Neural cell (in vitro differentiated cells): Measurements from ENCODE around the gene UBASH3A. TPM values are rescaled to one million over a fixed set of nuclear protein-coding genes. Genes with fewer than 3 reads are reported as not detected.

Experiments used
- H2AFZ ChIP-seq: fragments of 200-600, 300-800 bp; sonication (generic), shearing (Covaris generic); 2 replicates; pipeline ENCODE4 v1.6.0; 2014; ENCODE audit warnings: low read depth, mild to moderate bottlenecking, antibody characterized with exemption, low read length, moderate library complexity
- H3F3A ChIP-seq: fragments of 200-600 bp; shearing (Covaris generic); 2 replicates; pipeline ENCODE4 v1.6.1; 2016; ENCODE audit warnings: mild to moderate bottlenecking, moderate library complexity, mixed read lengths, antibody characterized with exemption, low read length; ENCODE audit not compliant: insufficient read depth, poor library complexity, severe bottlenecking
- H3K27ac ChIP-seq: fragments of 200-600, 300-800 bp; sonication (generic), shearing (Covaris generic); 2 replicates; pipeline ENCODE4 v1.5.1; 2014; ENCODE audit warnings: mild to moderate bottlenecking, low read length, moderate library complexity
- H3K27me3 ChIP-seq: fragments of 300-800, 200-600 bp; sonication (generic), shearing (Covaris generic); 2 replicates; pipeline ENCODE4 v1.6.0; 2014; ENCODE audit warnings: mild to moderate bottlenecking, low read depth, low read length, moderate library complexity; ENCODE audit not compliant: insufficient read depth
- H3K36me3 ChIP-seq: fragments of 300-800, 200-600 bp; sonication (generic), shearing (Covaris generic); 2 replicates; pipeline ENCODE4 v1.5.1; 2014; ENCODE audit warnings: mild to moderate bottlenecking, antibody characterized with exemption, low read length, moderate library complexity; ENCODE audit not compliant: insufficient read depth
- H3K4me2 ChIP-seq: fragments of 300-800, 200-600 bp; sonication (generic), shearing (Covaris generic); 2 replicates; pipeline ENCODE4 v1.6.0; 2014; ENCODE audit warnings: mild to moderate bottlenecking, low read length
- H3K4me3 ChIP-seq: fragments of 300-800, 200-600 bp; sonication (generic), shearing (Covaris generic); 2 replicates; pipeline ENCODE4 v1.5.1; 2014; ENCODE audit warnings: mild to moderate bottlenecking, low read length, moderate library complexity
- H3K79me2 ChIP-seq: fragments of 200-600 bp; shearing (Covaris generic); replicated peaks from 2 replicates; pipeline ENCODE4 v1.6.0; 2014; ENCODE audit warnings: mild to moderate bottlenecking, low read length, moderate library complexity; ENCODE audit not compliant: insufficient read depth
- H3K9ac ChIP-seq: fragments of 300-800, 200-600 bp; sonication (generic), shearing (Covaris generic); 2 replicates; pipeline ENCODE4 v1.6.1; 2016; ENCODE audit warnings: mild to moderate bottlenecking, low read length, mixed read lengths
- H3K9me2 ChIP-seq: fragments of 200-600 bp; shearing (Covaris generic); 2 replicates; pipeline ENCODE4 v1.6.1; 2016; ENCODE audit warnings: mild to moderate bottlenecking, low read length, mixed read lengths; ENCODE audit not compliant: insufficient read depth
- H3K9me3 ChIP-seq: fragments of 200-600, 300-800 bp; sonication (generic), shearing (Covaris generic); 2 replicates; pipeline ENCODE4 v1.6.1; 2016; ENCODE audit warnings: mild to moderate bottlenecking, mixed run types, low read length, moderate library complexity, mixed read lengths
- H4K20me1 ChIP-seq: fragments of 200-600 bp; shearing (Covaris generic); 2 replicates; pipeline ENCODE4 v1.6.1; 2016; ENCODE audit warnings: mild to moderate bottlenecking, mixed run types; ENCODE audit not compliant: insufficient read depth
- CTCF ChIP-seq: fragments of 450-650 bp; IDR thresholded peaks from 2 replicates; pipeline ENCODE4 v1.5.1; 2014; ENCODE audit warnings: antibody characterized with exemption, mild to moderate bottlenecking, moderate library complexity; ENCODE audit not compliant: poor library complexity, severe bottlenecking
- EP300 ChIP-seq: fragments of 450-650 bp; conservative IDR thresholded peaks from 2 replicates; pipeline ENCODE4 v1.6.1; 2014; ENCODE audit warnings: antibody characterized with exemption, mild to moderate bottlenecking, moderate library complexity; ENCODE audit not compliant: poor library complexity, severe bottlenecking
- EZH2 ChIP-seq: fragments of 200-600, 300-800 bp; shearing (Covaris generic), sonication (generic); IDR thresholded peaks from 2 replicates; pipeline ENCODE4 v1.6.1; 2014; ENCODE audit warnings: antibody characterized with exemption, low read length, borderline replicate concordance, mild to moderate bottlenecking; ENCODE audit not compliant: insufficient read depth, poor library complexity, severe bottlenecking
- MXI1 ChIP-seq: fragments of 450-650 bp; conservative IDR thresholded peaks from 2 replicates; pipeline ENCODE4 v1.6.1; 2014; ENCODE audit warnings: antibody characterized with exemption, mild to moderate bottlenecking; ENCODE audit not compliant: poor library complexity, severe bottlenecking
- POLR2AphosphoS5 ChIP-seq: IDR thresholded peaks from 2 replicates; pipeline ENCODE4 v1.6.1; 2012
- RAD21 ChIP-seq: fragments of 450-650 bp; conservative IDR thresholded peaks from 2 replicates; pipeline ENCODE4 v1.6.1; 2014; ENCODE audit warnings: antibody characterized with exemption, mild to moderate bottlenecking, moderate library complexity
- REST ChIP-seq: IDR thresholded peaks from 2 replicates; pipeline ENCODE4 v1.6.1; 2012; ENCODE audit warnings: borderline replicate concordance
- SMC3 ChIP-seq: fragments of 450-650 bp; conservative IDR thresholded peaks from 2 replicates; pipeline ENCODE4 v1.6.1; 2014; ENCODE audit warnings: antibody characterized with exemption, mild to moderate bottlenecking, moderate library complexity; ENCODE audit not compliant: poor library complexity
- TAF1 ChIP-seq: IDR thresholded peaks from 2 replicates; pipeline ENCODE4 v1.6.1; 2012; ENCODE audit warnings: low read depth
- polyA plus RNA-seq: library from polyadenylated mRNA; depleted of rRNA; stranded (reverse); fragments of >200 nt; gene quantifications from 2 replicates; pipeline ENCODE4 v1.2.3, GENCODE V29; 2014

The UBASH3A gene
- polyA plus RNA-seq, 1 donor from 2014 or later = not detected

GRCh38 chr21:42456457-42456856 is 52.8 kb downstream of the UBASH3A start:
- H4K20me1 ChIP-seq = no peaks in the 10 kb centered on the region
- no peak overlapping the region for H2AFZ ChIP-seq
- H3K79me2 ChIP-seq = no peaks in the 10 kb centered on the region
- no peaks in the 10 kb centered on the region for H3K9me3 ChIP-seq
- no peak overlapping the region for H3K4me2 ChIP-seq
- no peaks in the 10 kb centered on the region for H3K27me3 ChIP-seq
- no peak overlapping the region for H3K4me3 ChIP-seq
- H3K27ac ChIP-seq = no peak overlapping the region
- no peaks in the 10 kb centered on the region for H3F3A ChIP-seq
- H3K9ac ChIP-seq = no peak overlapping the region
- no peaks in the 10 kb centered on the region for H3K36me3 ChIP-seq
- no peak for TF ChIP-seq CTCF
- TF ChIP-seq EP300 = no peak
- no peak for TF ChIP-seq SMC3
- no peak for TF ChIP-seq REST
- TF ChIP-seq TAF1 = no peak
- TF ChIP-seq RAD21 = no peak
- TF ChIP-seq MXI1 = no peak
- no peak for TF ChIP-seq EZH2
- no peak for TF ChIP-seq POLR2AphosphoS5
- no peaks in the 10 kb centered on the region for H3K9me2 ChIP-seq

- Histone ChIP-seq H3K27me3 (no peaks in the 10 kb centered on the region), H3K4me2 (no peak overlapping the region)
These were observed 55.4 kb downstream of the UBASH3A start for GRCh38 chr21:42459082-42459460.

More at GRCh38 chr21:42459082-42459460, 55.4 kb downstream of the UBASH3A start:
- TF ChIP-seq CTCF = no peak
- TF ChIP-seq SMC3 = no peak
- TF ChIP-seq TAF1 = no peak
- TF ChIP-seq MXI1 = no peak
- TF ChIP-seq POLR2AphosphoS5 = no peak
- TF ChIP-seq EZH2 = no peak
- no peak for TF ChIP-seq REST
- TF ChIP-seq RAD21 = no peak
- no peak for TF ChIP-seq EP300
- Histone ChIP-seq H3K36me3 (no peaks in the 10 kb centered on the region), H3K9ac (no peak overlapping the region), H3K9me3 (no peaks in the 10 kb centered on the region), H3F3A (no peaks in the 10 kb centered on the region), H4K20me1 (no peaks in the 10 kb centered on the region), H3K79me2 (no peaks in the 10 kb centered on the region), H3K9me2 (no peaks in the 10 kb centered on the region), H2AFZ (no peak overlapping the region), H3K4me3 (no peak overlapping the region), H3K27ac (no peak overlapping the region)
